RWPE2 (cell line): ENCODE results near the gene MTERF4.

Source experiments
- ATAC-seq: fragments of 200-7000 bp; cut with Tn5 transposase; 3 replicates; pipeline ENCODE4 v1.9.1; 2021; ENCODE audit warnings: low read depth
- DNase-seq: peaks from one replicate; pipeline ENCODE4 v3.0.0-alpha.2; 2020; ENCODE audit warnings: low spot score
- H3K27ac ChIP-seq: fragments of 450-650 bp; 2 replicates; pipeline ENCODE4 v1.5.1; 2017; ENCODE audit warnings: mild to moderate bottlenecking; ENCODE audit not compliant: poor library complexity, severe bottlenecking
- H3K27me3 ChIP-seq: fragments of 250-450 bp; sonication (Bioruptor Pico); 2 replicates; pipeline ENCODE4 v1.5.1; 2021; ENCODE audit warnings: mild to moderate bottlenecking, moderate library complexity; ENCODE audit not compliant: insufficient read depth, poor library complexity, severe bottlenecking
- H3K36me3 ChIP-seq: fragments of 250-450 bp; sonication (Bioruptor Pico); 2 replicates; pipeline ENCODE4 v1.5.1; 2020; ENCODE audit warnings: low read depth, mild to moderate bottlenecking, moderate library complexity
- H3K4me1 ChIP-seq: fragments of 250-450 bp; sonication (Bioruptor Pico); 2 replicates; pipeline ENCODE4 v1.5.1; 2021; ENCODE audit warnings: mild to moderate bottlenecking, moderate library complexity; ENCODE audit not compliant: insufficient read depth, poor library complexity, severe bottlenecking
- H3K4me3 ChIP-seq: fragments of 250-450 bp; sonication (Bioruptor Pico); 2 replicates; pipeline ENCODE4 v1.5.1; 2021; ENCODE audit warnings: mild to moderate bottlenecking, moderate library complexity; ENCODE audit not compliant: severe bottlenecking
- H3K9me3 ChIP-seq: fragments of 250-450 bp; sonication (Bioruptor Pico); 2 replicates; pipeline ENCODE4 v1.5.1; 2021; ENCODE audit warnings: mild to moderate bottlenecking, moderate library complexity; ENCODE audit not compliant: severe bottlenecking
- CTCF ChIP-seq: fragments of 450-650 bp; IDR thresholded peaks from one replicate; pipeline ENCODE4 v1.5.1; 2017; ENCODE audit warnings: mild to moderate bottlenecking, moderate library complexity; ENCODE audit not compliant: poor library complexity, severe bottlenecking

The MTERF4 gene

GRCh38 chr2:241053576-241054251 lies 48.4 kb downstream of the MTERF4 start:
- Histone ChIP-seq H3K9me3 (no peaks in the 10 kb centered on the region), H3K4me3 (no peak overlapping the region), H3K27me3 (no peaks in the 10 kb centered on the region), H3K4me1 (no peaks in the 10 kb centered on the region), H3K27ac (no peak overlapping the region), H3K36me3 (no peaks in the 10 kb centered on the region)
- no peak for ATAC-seq
- TF ChIP-seq CTCF: no peak
- no peak for DNase-seq

GRCh38 chr2:241052677-241053360 lies 49.3 kb downstream of the MTERF4 start:
- Histone ChIP-seq H3K4me3 (no peak overlapping the region), H3K36me3 (no peaks in the 10 kb centered on the region), H3K4me1 (no peaks in the 10 kb centered on the region), H3K27me3 (no peaks in the 10 kb centered on the region), H3K27ac (no peak overlapping the region), H3K9me3 (no peaks in the 10 kb centered on the region)
- TF ChIP-seq CTCF: no peak
- DNase-seq: peak; percentile 59
- ATAC-seq: no peak

- Histone ChIP-seq H3K9me3 (no peaks in the 10 kb centered on the region), H3K4me1 (no peaks in the 10 kb centered on the region), H3K36me3 (no peaks in the 10 kb centered on the region), H3K27ac (no peak overlapping the region), H3K27me3 (no peaks in the 10 kb centered on the region), H3K4me3 (no peak overlapping the region)
- ATAC-seq (no peak), DNase-seq (peak; percentile 49)
- TF ChIP-seq CTCF: no peak
Observed at GRCh38 chr2:241051578-241052487, 50.3 kb downstream of the MTERF4 start.

GRCh38 chr2:241050624-241051577 lies 51.2 kb downstream of the MTERF4 start:
- Histone ChIP-seq H3K36me3 (no peaks in the 10 kb centered on the region), H3K27ac (no peak overlapping the region), H3K4me3 (no peak overlapping the region), H3K4me1 (no peaks in the 10 kb centered on the region), H3K27me3 (no peaks in the 10 kb centered on the region), H3K9me3 (no peaks in the 10 kb centered on the region)
- TF ChIP-seq CTCF: no peak
- DNase-seq: no peak
- no peak for ATAC-seq
